PC-3 (cell line): ENCODE data around the gene TRPM1. TPM values are rescaled to one million over a fixed set of nuclear protein-coding genes. Genes with fewer than 3 reads are reported as not detected.

ENCODE experiments used
- ATAC-seq: fragments of 200-7000 bp; cut with Tn5 transposase; 2 replicates; pipeline ENCODE4 v1.9.1; 2020; ENCODE audit warnings: mild to moderate bottlenecking, moderate library complexity
- BruUV-seq: library from RNA; stranded (reverse); fragments of 400-500 nt; replicated peaks from 2 replicates; lab custom pipeline; 2021; lab: Mats Ljungman, UMichigan
- CTCF ChIA-PET: fragments of 300-600 bp; sonication (Branson Sonifier 250); formaldehyde crosslinking; loops from one replicate; lab custom pipeline; 2022; ENCODE audit warnings: antibody characterized with exemption; lab: Charles Lee
- POLR2A ChIA-PET: fragments of 300-600 bp; sonication (Branson Sonifier 250); formaldehyde crosslinking; loops from one replicate; lab custom pipeline; 2022; ENCODE audit warnings: antibody characterized with exemption; ENCODE audit not compliant: unreplicated experiment; lab: Charles Lee
- DNase-seq: peaks from one replicate; pipeline ENCODE4 v3.0.0-alpha.2; 2015
- H2AFZ ChIP-seq: fragments of 300-600 bp; sonication (generic); 2 replicates; pipeline ENCODE4 v1.6.0; 2016; ENCODE audit warnings: antibody characterized with exemption, low read length
- H3F3A ChIP-seq: fragments of 300-600 bp; sonication (generic); one replicate; pipeline ENCODE4 v1.6.0; 2017; ENCODE audit warnings: antibody characterized with exemption, low read length, control low read depth, mild to moderate bottlenecking; ENCODE audit not compliant: unreplicated experiment
- H3K27ac ChIP-seq: fragments of 300-600 bp; sonication (generic); 2 replicates; pipeline ENCODE4 v1.5.1; 2016; ENCODE audit warnings: mild to moderate bottlenecking, low read length
- H3K27me3 ChIP-seq: fragments of 300-600 bp; sonication (generic); 2 replicates; pipeline ENCODE4 v1.6.1; 2016; ENCODE audit warnings: low read length, mixed read lengths
- H3K36me3 ChIP-seq: fragments of 300-600 bp; sonication (generic); 2 replicates; pipeline ENCODE4 v1.6.1; 2016; ENCODE audit warnings: low read depth, mixed run types, low read length, mixed read lengths
- H3K4me1 ChIP-seq: fragments of 300-600 bp; sonication (generic); 2 replicates; pipeline ENCODE4 v1.5.1; 2016; ENCODE audit warnings: low read length; ENCODE audit not compliant: insufficient read depth
- H3K4me2 ChIP-seq: fragments of 300-600 bp; sonication (generic); 2 replicates; pipeline ENCODE4 v1.6.0; 2016; ENCODE audit warnings: low read length
- H3K4me3 ChIP-seq: fragments of 300-600 bp; sonication (generic); 2 replicates; pipeline ENCODE4 v1.5.1; 2016; ENCODE audit warnings: mild to moderate bottlenecking, low read length, mixed read lengths
- H3K79me2 ChIP-seq: fragments of 300-600 bp; sonication (generic); 2 replicates; pipeline ENCODE4 v1.6.1; 2017; ENCODE audit warnings: low read length, mixed read lengths
- H3K9ac ChIP-seq: fragments of 300-600 bp; sonication (generic); 2 replicates; pipeline ENCODE4 v1.6.0; 2016; ENCODE audit warnings: mild to moderate bottlenecking, low read length
- H3K9me2 ChIP-seq: fragments of 300-600 bp; sonication (generic); replicated peaks from 2 replicates; pipeline ENCODE4 v1.6.1; 2016; ENCODE audit warnings: mixed run types, low read length, mixed read lengths
- H3K9me3 ChIP-seq: fragments of 300-600 bp; sonication (generic); 2 replicates; pipeline ENCODE4 v1.6.1; 2016; ENCODE audit warnings: low read length, mixed read lengths
- H4K20me1 ChIP-seq: fragments of 300-600 bp; sonication (generic); 2 replicates; pipeline ENCODE4 v1.6.1; 2016; ENCODE audit warnings: low read length, mixed read lengths
- EZH2 ChIP-seq: fragments of 300-600 bp; sonication (generic); IDR thresholded peaks from one replicate; pipeline ENCODE4 v1.6.1; 2017; ENCODE audit warnings: antibody characterized with exemption, mild to moderate bottlenecking, low read length; ENCODE audit not compliant: unreplicated experiment
- EZH2phosphoT487 ChIP-seq: fragments of 300-600 bp; sonication (generic); IDR thresholded peaks from 2 replicates; pipeline ENCODE4 v1.6.1; 2018; ENCODE audit warnings: mild to moderate bottlenecking, antibody characterized with exemption, low read length, borderline replicate concordance
- intact Hi-C: fragments of 100-400 bp; cut with micrococcal nuclease; formaldehyde crosslinking; loops from 2 replicates; pipeline ENCODE4 v1.9.0; 2023
- total RNA-seq: library from RNA; depleted of rRNA; stranded (reverse); fragments of >200 nt; gene quantifications from 2 replicates; pipeline ENCODE4 v1.2.3, GENCODE V29; 2014
- TF ChIP-seq, protein P1 (sequence below): fragments of 300-600 bp; sonication (generic); conservative IDR thresholded peaks from 2 replicates; pipeline ENCODE4 v1.5.1; 2017; ENCODE audit warnings: antibody characterized with exemption, low read depth, mild to moderate bottlenecking, low read length

TRPM1 gene
- total RNA-seq, 1 experiment from 2014 or later: not detected

DNA sequence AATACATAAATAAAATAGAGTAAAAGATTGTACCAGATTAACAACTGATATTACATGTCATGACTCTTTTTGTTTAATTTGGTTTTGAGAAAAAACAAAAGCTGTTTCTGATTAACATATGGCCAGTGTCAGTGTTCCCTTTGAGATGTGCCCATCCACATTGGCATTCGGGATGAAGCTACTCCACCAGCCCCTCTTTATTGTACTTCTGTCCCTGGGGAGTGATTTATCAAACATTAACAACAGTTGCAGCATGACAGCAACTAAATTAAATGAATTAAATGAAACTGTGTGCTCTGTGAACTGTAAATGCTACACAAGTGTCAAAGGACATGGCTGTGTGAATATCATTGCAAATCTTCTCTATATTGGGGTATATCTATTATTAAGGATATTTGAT, 84.2 kb downstream of the TRPM1 start:
- Histone ChIP-seq H3K27ac (no peak overlapping the region), H4K20me1 (no peaks in the 10 kb centered on the region), H3F3A (no peaks in the 10 kb centered on the region), H3K9me2 (no peaks in the 10 kb centered on the region), H3K9me3 (0 out of 2 replicates have a peak, but pooled peaks cover under 1% of the 10 kb centered on the region), H2AFZ (no peak overlapping the region), H3K79me2 (no peaks in the 10 kb centered on the region), H3K4me2 (no peak overlapping the region), H3K4me3 (no peak overlapping the region), H3K27me3 (no peaks in the 10 kb centered on the region), H3K36me3 (no peaks in the 10 kb centered on the region), H3K4me1 (no peaks in the 10 kb centered on the region), H3K9ac (no peak overlapping the region)
- BruUV-seq: no TSS peak
- no peak for ATAC-seq
- CTCF ChIA-PET: no interaction called here
- no peak for DNase-seq
- POLR2A ChIA-PET: no interaction called here
- TF ChIP-seq, protein P1, sequence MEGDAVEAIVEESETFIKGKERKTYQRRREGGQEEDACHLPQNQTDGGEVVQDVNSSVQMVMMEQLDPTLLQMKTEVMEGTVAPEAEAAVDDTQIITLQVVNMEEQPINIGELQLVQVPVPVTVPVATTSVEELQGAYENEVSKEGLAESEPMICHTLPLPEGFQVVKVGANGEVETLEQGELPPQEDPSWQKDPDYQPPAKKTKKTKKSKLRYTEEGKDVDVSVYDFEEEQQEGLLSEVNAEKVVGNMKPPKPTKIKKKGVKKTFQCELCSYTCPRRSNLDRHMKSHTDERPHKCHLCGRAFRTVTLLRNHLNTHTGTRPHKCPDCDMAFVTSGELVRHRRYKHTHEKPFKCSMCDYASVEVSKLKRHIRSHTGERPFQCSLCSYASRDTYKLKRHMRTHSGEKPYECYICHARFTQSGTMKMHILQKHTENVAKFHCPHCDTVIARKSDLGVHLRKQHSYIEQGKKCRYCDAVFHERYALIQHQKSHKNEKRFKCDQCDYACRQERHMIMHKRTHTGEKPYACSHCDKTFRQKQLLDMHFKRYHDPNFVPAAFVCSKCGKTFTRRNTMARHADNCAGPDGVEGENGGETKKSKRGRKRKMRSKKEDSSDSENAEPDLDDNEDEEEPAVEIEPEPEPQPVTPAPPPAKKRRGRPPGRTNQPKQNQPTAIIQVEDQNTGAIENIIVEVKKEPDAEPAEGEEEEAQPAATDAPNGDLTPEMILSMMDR: no peak
- TF ChIP-seq EZH2 (no peak), EZH2phosphoT487 (no peak)
- intact Hi-C loops: no loop called here

- ATAC-seq (no peak), DNase-seq (no peak)
- H3K4me2 ChIP-seq: no peak overlapping the region
- no TSS peak for BruUV-seq
- no peaks in the 10 kb centered on the region for H3K27me3 ChIP-seq
- TF ChIP-seq EZH2 (no peak), EZH2phosphoT487 (no peak)
- TF ChIP-seq, protein P1: no peak
- H2AFZ ChIP-seq: no peak overlapping the region
- no peaks in the 10 kb centered on the region for H3K79me2 ChIP-seq
- intact Hi-C loops: no loop called here
- no peaks in the 10 kb centered on the region for H3K36me3 ChIP-seq
- 0 out of 2 replicates have a peak, but pooled peaks cover 6% of the 10 kb centered on the region for H3K9me3 ChIP-seq
- no peaks in the 10 kb centered on the region for H4K20me1 ChIP-seq
- H3K9ac ChIP-seq: no peak overlapping the region
- no peaks in the 10 kb centered on the region for H3K9me2 ChIP-seq
- H3K27ac ChIP-seq: no peak overlapping the region
- H3K4me3 ChIP-seq: no peak overlapping the region
- ChIA-PET POLR2A (no interaction called here), CTCF (interaction anchor here (0.5 kb wide), 1 partner anchor 15 kb away, joined by 5 read pairs; no protein-coding TSS in a partner anchor)
- no peaks in the 10 kb centered on the region for H3K4me1 ChIP-seq
- no peaks in the 10 kb centered on the region for H3F3A ChIP-seq
Measured at GRCh38 chr15:31016446-31016915, 85.0 kb downstream of the TRPM1 start.

DNA sequence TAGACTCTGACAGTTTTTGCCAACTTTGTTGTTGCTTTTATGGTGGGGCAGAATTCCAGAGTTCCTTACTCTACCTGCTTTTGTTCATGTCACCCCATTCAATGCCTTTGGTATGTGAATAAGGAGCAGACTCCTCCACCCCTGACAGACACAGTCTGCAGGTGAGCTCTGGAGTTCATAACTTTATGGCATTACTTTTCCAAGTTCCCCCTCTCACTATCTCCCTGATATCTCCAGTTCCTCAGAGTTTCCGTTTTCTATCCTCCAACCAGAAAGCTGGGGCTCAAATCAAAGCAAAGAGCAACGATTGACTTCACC, 87.0 kb downstream of the TRPM1 start:
- H4K20me1 ChIP-seq: no peaks in the 10 kb centered on the region
- 0 out of 2 replicates have a peak, but pooled peaks cover 2% of the 10 kb centered on the region for H3K27me3 ChIP-seq
- BruUV-seq: no TSS peak
- H3K4me3 ChIP-seq: no peak overlapping the region
- intact Hi-C loops: no loop called here
- H3K9me2 ChIP-seq: no peaks in the 10 kb centered on the region
- H3K79me2 ChIP-seq: no peaks in the 10 kb centered on the region
- no peak overlapping the region for H2AFZ ChIP-seq
- 0 out of 2 replicates have a peak, but pooled peaks cover 6% of the 10 kb centered on the region for H3K9me3 ChIP-seq
- CTCF ChIA-PET: no interaction called here
- H3K4me1 ChIP-seq: no peaks in the 10 kb centered on the region
- H3K27ac ChIP-seq: no peak overlapping the region
- DNase-seq: no peak
- no peak overlapping the region for H3K9ac ChIP-seq
- POLR2A ChIA-PET: no interaction called here
- TF ChIP-seq, protein P1: no peak
- TF ChIP-seq EZH2phosphoT487 (no peak), EZH2 (no peak)
- no peak overlapping the region for H3K4me2 ChIP-seq
- no peak for ATAC-seq
- H3F3A ChIP-seq: no peaks in the 10 kb centered on the region
- no peaks in the 10 kb centered on the region for H3K36me3 ChIP-seq
